ENCODE data around the gene HPS4. TPM values are rescaled to one million over a fixed set of nuclear protein-coding genes. Genes with fewer than 3 reads are reported as not detected.
A peak's percentile ranks its signal among the peaks of the same experiment; 100 is the strongest.

HPS4 gene
- total RNA-seq, 1 donor from 2014 or later: 25.2 TPM

DNA sequence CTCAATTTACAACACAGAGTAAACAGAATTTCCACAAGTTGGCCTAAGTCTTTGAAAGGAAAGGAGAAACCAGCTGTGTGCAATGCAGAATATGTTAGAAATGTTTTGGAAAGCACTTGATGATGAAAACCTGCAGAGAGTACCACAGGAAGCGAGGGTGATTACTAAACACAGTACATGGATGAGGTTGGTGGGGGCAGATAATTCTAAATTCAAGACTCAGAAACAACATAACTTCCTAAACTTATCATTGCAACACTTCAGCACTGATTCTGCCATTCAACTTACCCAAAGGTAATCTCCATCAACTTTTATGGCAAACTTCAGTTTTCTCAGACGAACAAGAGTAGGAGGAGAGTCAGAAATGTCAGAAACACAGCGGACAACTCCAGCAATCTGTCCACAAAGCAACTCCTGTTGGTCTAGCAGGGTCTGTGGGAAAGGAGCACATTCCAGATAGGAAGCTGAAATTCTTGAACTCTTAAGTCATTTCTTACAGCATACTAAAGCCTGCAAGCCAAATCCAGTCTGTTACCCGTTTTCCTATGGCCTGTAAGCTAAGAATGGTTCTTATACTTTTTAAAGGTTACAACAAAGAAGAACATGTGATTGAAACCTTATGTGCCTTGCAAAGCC lies 6.8 kb downstream of the HPS4 start:
- DNase-seq (ENCODE audit: low read depth) (peak; percentile 91), FAIRE-seq (peak; percentile 65)
- Histone ChIP-seq H2AFZ (ENCODE audit: low read depth, low read length) (peak overlapping the region; percentile 1), H4K20me1 (ENCODE audit: insufficient read depth, low read length) (no peaks in the 10 kb centered on the region), H3K9ac (ENCODE audit: low read length) (peak overlapping the region; percentile 55), H3K9me3 (ENCODE audit: insufficient read depth, low read depth, low read length) (no peaks in the 10 kb centered on the region), H3K27me3 (ENCODE audit: insufficient read depth, low read length) (no peaks in the 10 kb centered on the region), H3K4me3 (ENCODE audit: insufficient read depth, low read depth, low read length) (peak overlapping the region; percentile 40), H3K36me3 (ENCODE audit: insufficient read depth, low read length) (peaks cover 4% of the 10 kb centered on the region), H3K27ac (ENCODE audit: low read depth, low read length) (peak overlapping the region; percentile 78), H3K79me2 (ENCODE audit: insufficient read depth, low read length) (peaks cover 33% of the 10 kb centered on the region), H3K4me1 (ENCODE audit: insufficient read depth, low read length) (peaks cover 39% of the 10 kb centered on the region), H3K4me2 (ENCODE audit: low read length) (peak overlapping the region; percentile 80)
- Mint-ChIP-seq H3K36me3 (ENCODE audit: low read depth, unreplicated experiment) (peaks cover 12% of the 10 kb centered on the region), H3K27me3 (ENCODE audit: low read depth, unreplicated experiment) (no peaks in the 10 kb centered on the region), H3K4me1 (ENCODE audit: low read depth, unreplicated experiment) (peaks cover 71% of the 10 kb centered on the region), H3K4me3 (ENCODE audit: unreplicated experiment) (peak overlapping the region; percentile 51), H3K27ac (ENCODE audit: unreplicated experiment) (peak overlapping the region; percentile 98), H3K9me3 (ENCODE audit: unreplicated experiment) (no peaks in the 10 kb centered on the region)
- no peak for TF ChIP-seq EZH2 (IDR thresholded peaks at IDR 0.05; ENCODE audit: insufficient read depth, low read length)
- TF ChIP-seq, protein P1, sequence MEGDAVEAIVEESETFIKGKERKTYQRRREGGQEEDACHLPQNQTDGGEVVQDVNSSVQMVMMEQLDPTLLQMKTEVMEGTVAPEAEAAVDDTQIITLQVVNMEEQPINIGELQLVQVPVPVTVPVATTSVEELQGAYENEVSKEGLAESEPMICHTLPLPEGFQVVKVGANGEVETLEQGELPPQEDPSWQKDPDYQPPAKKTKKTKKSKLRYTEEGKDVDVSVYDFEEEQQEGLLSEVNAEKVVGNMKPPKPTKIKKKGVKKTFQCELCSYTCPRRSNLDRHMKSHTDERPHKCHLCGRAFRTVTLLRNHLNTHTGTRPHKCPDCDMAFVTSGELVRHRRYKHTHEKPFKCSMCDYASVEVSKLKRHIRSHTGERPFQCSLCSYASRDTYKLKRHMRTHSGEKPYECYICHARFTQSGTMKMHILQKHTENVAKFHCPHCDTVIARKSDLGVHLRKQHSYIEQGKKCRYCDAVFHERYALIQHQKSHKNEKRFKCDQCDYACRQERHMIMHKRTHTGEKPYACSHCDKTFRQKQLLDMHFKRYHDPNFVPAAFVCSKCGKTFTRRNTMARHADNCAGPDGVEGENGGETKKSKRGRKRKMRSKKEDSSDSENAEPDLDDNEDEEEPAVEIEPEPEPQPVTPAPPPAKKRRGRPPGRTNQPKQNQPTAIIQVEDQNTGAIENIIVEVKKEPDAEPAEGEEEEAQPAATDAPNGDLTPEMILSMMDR (IDR thresholded peaks at IDR 0.05; ENCODE audit: insufficient read depth, low read depth, low read length): no peak

DNA sequence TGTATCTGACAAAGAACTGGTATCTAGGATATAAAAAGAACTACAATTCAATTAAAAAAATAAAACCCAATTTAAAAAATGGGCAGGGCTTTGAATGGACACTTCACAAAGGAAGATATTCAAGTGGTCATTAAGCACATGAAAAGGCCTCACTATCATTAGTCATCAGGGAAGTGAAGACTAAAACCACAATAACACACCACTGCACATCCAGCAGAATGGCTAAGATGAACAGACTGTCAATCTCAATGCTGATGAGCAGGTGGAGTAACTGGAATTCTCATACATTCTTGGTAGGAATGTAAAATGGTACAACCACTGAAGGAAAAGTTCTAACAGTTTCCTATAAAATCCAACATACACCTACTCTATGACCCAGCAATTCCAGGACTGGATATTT lies 8.9 kb downstream of the HPS4 start:
- Mint-ChIP-seq H3K4me1 (ENCODE audit: low read depth, unreplicated experiment) (peaks cover 74% of the 10 kb centered on the region), H3K9me3 (ENCODE audit: unreplicated experiment) (no peaks in the 10 kb centered on the region), H3K36me3 (ENCODE audit: low read depth, unreplicated experiment) (peaks cover 13% of the 10 kb centered on the region), H3K27me3 (ENCODE audit: low read depth, unreplicated experiment) (no peaks in the 10 kb centered on the region), H3K27ac (ENCODE audit: unreplicated experiment) (peak overlapping the region; percentile 96), H3K4me3 (ENCODE audit: unreplicated experiment) (peak overlapping the region; percentile 4)
- Histone ChIP-seq H3K27me3 (ENCODE audit: insufficient read depth, low read length) (no peaks in the 10 kb centered on the region), H3K4me2 (ENCODE audit: low read length) (no peak overlapping the region), H3K4me1 (ENCODE audit: insufficient read depth, low read length) (peaks cover 53% of the 10 kb centered on the region), H3K27ac (ENCODE audit: low read depth, low read length) (no peak overlapping the region), H3K79me2 (ENCODE audit: insufficient read depth, low read length) (peaks cover 13% of the 10 kb centered on the region), H3K9me3 (ENCODE audit: insufficient read depth, low read depth, low read length) (no peaks in the 10 kb centered on the region), H4K20me1 (ENCODE audit: insufficient read depth, low read length) (no peaks in the 10 kb centered on the region), H2AFZ (ENCODE audit: low read depth, low read length) (no peak overlapping the region), H3K4me3 (ENCODE audit: insufficient read depth, low read depth, low read length) (no peak overlapping the region), H3K9ac (ENCODE audit: low read length) (no peak overlapping the region), H3K36me3 (ENCODE audit: insufficient read depth, low read length) (peaks cover 8% of the 10 kb centered on the region)
- TF ChIP-seq, protein P1 (IDR thresholded peaks at IDR 0.05; ENCODE audit: insufficient read depth, low read depth, low read length): no peak
- no peak for TF ChIP-seq EZH2 (IDR thresholded peaks at IDR 0.05; ENCODE audit: insufficient read depth, low read length)
- DNase-seq (ENCODE audit: low read depth) (peak; percentile 56), FAIRE-seq (peak; percentile 56)

DNA sequence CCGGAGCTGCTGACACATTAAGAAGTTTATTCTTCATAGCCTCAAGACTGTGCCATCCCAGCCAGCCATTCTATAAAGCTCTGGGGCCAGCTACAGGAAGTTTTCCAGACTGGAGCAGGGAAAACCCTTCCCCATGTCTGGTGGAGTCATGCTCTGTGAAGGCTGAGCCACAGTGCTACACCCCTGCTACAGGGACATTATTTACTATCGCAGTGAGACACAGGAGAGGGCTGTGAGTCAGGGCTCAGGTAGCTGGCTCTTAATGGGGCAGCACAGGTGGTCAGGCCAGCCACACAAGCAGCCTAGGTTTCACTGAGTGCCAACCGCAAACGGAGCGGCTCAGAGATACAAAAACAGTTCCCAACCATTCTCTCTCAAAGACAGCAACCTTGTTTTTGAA lies 12.1 kb downstream of the HPS4 start:
- Mint-ChIP-seq H3K36me3 (ENCODE audit: low read depth, unreplicated experiment) (peaks cover 24% of the 10 kb centered on the region), H3K27ac (ENCODE audit: unreplicated experiment) (peak overlapping the region; percentile 96), H3K27me3 (ENCODE audit: low read depth, unreplicated experiment) (no peaks in the 10 kb centered on the region), H3K4me3 (ENCODE audit: unreplicated experiment) (peak overlapping the region; percentile 62), H3K4me1 (ENCODE audit: low read depth, unreplicated experiment) (peaks cover 54% of the 10 kb centered on the region), H3K9me3 (ENCODE audit: unreplicated experiment) (no peaks in the 10 kb centered on the region)
- FAIRE-seq (peak; percentile 76), DNase-seq (ENCODE audit: low read depth) (peak; percentile 97)
- H3K36me3 ChIP-seq (ENCODE audit: insufficient read depth, low read length): peaks cover 19% of the 10 kb centered on the region
- H2AFZ ChIP-seq (ENCODE audit: low read depth, low read length): no peak overlapping the region
- H3K4me2 ChIP-seq (ENCODE audit: low read length): peak overlapping the region; percentile 67
- H3K27me3 ChIP-seq (ENCODE audit: insufficient read depth, low read length): no peaks in the 10 kb centered on the region
- H3K4me1 ChIP-seq (ENCODE audit: insufficient read depth, low read length): peaks cover 31% of the 10 kb centered on the region
- no peaks in the 10 kb centered on the region for H4K20me1 ChIP-seq (ENCODE audit: insufficient read depth, low read length)
- no peak for TF ChIP-seq EZH2 (IDR thresholded peaks at IDR 0.05; ENCODE audit: insufficient read depth, low read length)
- TF ChIP-seq, protein P1 (IDR thresholded peaks at IDR 0.05; ENCODE audit: insufficient read depth, low read depth, low read length): no peak
- H3K79me2 ChIP-seq (ENCODE audit: insufficient read depth, low read length): peaks cover 4% of the 10 kb centered on the region
- H3K9ac ChIP-seq (ENCODE audit: low read length): peak overlapping the region; percentile 49
- no peaks in the 10 kb centered on the region for H3K9me3 ChIP-seq (ENCODE audit: insufficient read depth, low read depth, low read length)
- H3K4me3 ChIP-seq (ENCODE audit: insufficient read depth, low read depth, low read length): peak overlapping the region; percentile 17
- H3K27ac ChIP-seq (ENCODE audit: low read depth, low read length): peak overlapping the region; percentile 90
